ENCODE results near the gene TBC1D14.

GRCh38 chr4:7037425-7037824 is 127.8 kb downstream of the TBC1D14 start:
- TF ChIP-seq, protein P1, sequence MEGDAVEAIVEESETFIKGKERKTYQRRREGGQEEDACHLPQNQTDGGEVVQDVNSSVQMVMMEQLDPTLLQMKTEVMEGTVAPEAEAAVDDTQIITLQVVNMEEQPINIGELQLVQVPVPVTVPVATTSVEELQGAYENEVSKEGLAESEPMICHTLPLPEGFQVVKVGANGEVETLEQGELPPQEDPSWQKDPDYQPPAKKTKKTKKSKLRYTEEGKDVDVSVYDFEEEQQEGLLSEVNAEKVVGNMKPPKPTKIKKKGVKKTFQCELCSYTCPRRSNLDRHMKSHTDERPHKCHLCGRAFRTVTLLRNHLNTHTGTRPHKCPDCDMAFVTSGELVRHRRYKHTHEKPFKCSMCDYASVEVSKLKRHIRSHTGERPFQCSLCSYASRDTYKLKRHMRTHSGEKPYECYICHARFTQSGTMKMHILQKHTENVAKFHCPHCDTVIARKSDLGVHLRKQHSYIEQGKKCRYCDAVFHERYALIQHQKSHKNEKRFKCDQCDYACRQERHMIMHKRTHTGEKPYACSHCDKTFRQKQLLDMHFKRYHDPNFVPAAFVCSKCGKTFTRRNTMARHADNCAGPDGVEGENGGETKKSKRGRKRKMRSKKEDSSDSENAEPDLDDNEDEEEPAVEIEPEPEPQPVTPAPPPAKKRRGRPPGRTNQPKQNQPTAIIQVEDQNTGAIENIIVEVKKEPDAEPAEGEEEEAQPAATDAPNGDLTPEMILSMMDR (IDR thresholded peaks at IDR 0.05 in 8 of 11, conservative IDR thresholded peaks at IDR 0.05 in 3 of 11): no peak
- no peak for TF ChIP-seq POLR2A (IDR thresholded peaks at IDR 0.05)

Measured in spleen (tissue), 7 donors.